ENCODE data around the gene TBPL1.

- TF ChIP-seq, protein P1, sequence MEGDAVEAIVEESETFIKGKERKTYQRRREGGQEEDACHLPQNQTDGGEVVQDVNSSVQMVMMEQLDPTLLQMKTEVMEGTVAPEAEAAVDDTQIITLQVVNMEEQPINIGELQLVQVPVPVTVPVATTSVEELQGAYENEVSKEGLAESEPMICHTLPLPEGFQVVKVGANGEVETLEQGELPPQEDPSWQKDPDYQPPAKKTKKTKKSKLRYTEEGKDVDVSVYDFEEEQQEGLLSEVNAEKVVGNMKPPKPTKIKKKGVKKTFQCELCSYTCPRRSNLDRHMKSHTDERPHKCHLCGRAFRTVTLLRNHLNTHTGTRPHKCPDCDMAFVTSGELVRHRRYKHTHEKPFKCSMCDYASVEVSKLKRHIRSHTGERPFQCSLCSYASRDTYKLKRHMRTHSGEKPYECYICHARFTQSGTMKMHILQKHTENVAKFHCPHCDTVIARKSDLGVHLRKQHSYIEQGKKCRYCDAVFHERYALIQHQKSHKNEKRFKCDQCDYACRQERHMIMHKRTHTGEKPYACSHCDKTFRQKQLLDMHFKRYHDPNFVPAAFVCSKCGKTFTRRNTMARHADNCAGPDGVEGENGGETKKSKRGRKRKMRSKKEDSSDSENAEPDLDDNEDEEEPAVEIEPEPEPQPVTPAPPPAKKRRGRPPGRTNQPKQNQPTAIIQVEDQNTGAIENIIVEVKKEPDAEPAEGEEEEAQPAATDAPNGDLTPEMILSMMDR (IDR thresholded peaks at IDR 0.05): no peak
- TF ChIP-seq POLR2A (IDR thresholded peaks at IDR 0.05): no peak
Measured at GRCh38 chr6:134035823-134036296, 82.8 kb downstream of the TBPL1 start.

Data from breast epithelium (tissue), 3 donors.